Activated naive CD4-positive, alpha-beta T cell (primary cell): ENCODE data around the gene SYN1.

Experiments used
- DNase-seq, 4 experiments: peaks; one replicate each; lab custom pipeline; 2025; lab: John Stamatoyannopoulos, UW

SYN1 gene

DNA sequence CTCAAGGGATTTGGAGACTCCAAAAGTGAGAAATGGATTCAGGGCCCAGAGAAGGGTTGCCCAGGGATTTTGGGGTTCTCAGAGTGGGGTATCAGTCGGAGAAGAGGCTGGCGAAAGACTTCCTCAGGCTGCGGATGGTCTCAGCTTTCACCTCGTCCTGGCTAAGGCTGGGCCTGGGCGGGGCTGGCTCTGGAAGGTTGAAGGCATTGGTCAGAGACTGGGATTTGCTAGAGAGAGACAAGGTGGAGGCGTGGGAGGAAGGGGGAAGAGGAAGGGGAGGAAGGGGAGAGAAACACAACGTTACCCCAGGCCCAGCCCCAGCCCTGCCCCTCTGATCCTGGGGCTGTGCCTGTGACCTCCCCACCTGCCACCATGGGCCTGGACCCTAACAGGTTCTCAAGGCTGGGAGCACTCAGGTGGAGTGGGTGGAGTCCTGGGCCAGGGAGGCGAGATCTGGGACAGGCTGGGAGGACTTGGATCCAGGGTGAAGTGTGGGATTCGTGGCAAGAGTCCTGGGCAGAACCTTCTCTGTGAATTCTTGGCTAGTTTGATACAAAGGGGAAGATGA, 46.8 kb downstream of the SYN1 start:
- DNase-seq: no peak

- DNase-seq: no peak
Observed at GRCh38 chrX:47571896-47572295, 47.8 kb downstream of the SYN1 start.

GRCh38 chrX:47571215-47571614, 48.4 kb downstream of the SYN1 start:
- DNase-seq: no peak

- DNase-seq: no peak
Observed at GRCh38 chrX:47570794-47571193, 48.9 kb downstream of the SYN1 start.

GRCh38 chrX:47568656-47569295, 50.9 kb downstream of the SYN1 start:
- no peak for DNase-seq

- no peak for DNase-seq
Observed at GRCh38 chrX:47566841-47567240, 52.8 kb downstream of the SYN1 start.

DNA sequence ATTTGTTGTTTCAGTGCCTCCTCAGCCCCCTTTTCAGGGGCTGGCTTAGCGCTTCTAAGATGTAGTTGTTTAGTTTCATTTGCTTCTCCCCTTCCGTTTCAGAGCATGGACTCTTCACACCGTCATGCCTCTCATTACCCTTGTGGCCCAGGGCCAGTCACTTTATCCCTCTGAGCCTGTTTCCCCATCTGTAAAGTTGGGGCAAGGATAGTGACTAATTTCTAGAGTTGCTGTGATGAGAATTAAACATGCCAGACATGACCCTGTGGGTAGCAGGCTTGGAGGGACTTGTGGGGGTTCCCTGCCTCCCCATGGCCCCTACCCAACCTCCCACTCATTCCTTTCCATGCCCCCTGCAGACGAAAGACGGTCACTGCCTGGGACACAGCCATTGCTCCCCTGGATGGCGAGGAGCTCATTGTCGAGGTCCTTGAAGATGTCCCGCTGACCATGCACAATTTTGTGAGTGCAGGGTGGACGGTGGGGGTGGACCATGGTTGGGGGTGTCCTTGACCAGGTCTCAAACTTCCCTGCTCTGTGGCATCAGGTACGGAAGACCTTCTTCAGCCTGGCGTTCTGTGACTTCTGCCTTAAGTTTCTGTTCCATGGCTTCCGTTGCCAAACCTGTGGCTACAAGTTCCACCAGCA, 55.1 kb downstream of the SYN1 start:
- DNase-seq: no peak

GRCh38 chrX:47563801-47564315, 55.8 kb downstream of the SYN1 start:
- DNase-seq: no peak

GRCh38 chrX:47562615-47563243, 56.9 kb downstream of the SYN1 start:
- no peak for DNase-seq

GRCh38 chrX:47561659-47562151, 58.0 kb downstream of the SYN1 start:
- DNase-seq: no peak

DNA sequence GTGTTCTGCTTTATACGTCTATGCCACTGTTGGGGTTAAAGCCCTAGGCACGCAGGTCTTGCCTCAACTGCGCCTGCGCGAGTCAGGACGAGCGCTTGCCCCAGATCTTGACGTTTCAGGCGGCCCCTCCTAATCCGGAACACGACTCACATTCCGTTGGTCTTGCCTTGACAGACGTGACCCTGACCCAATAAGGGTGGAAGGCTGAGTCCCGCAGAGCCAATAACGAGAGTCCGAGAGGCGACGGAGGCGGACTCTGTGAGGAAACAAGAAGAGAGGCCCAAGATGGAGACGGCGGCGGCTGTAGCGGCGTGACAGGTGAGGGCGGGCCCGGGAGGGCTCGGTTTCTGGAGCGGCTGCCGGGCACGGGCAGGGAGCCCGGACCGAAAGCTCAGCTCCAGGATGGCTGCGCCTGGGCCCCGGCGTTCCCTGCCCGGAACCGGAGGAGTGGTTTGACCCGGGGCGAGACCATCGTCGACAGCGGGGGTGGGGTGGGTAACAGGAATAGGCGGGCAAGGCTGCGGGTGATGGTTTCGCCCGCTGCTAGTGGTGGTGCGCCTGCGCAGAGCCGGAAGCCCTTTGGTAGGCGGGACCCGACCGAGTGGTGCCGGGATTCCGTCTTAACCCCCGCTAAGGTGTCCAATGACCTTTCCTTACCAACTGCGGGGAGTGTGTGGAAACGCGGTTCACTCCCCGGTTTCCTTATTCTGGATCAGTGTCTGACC, 58.6 kb downstream of the SYN1 start, which contains the start of gene ARAF:
Gene ARAF (plus strand): TSS at position 272 of the 725 bp plus-strand sequence. CDS start 1,763 bp downstream, outside the sequence.
- peak; percentile 67 to 87 (median 78) for DNase-seq

DNA sequence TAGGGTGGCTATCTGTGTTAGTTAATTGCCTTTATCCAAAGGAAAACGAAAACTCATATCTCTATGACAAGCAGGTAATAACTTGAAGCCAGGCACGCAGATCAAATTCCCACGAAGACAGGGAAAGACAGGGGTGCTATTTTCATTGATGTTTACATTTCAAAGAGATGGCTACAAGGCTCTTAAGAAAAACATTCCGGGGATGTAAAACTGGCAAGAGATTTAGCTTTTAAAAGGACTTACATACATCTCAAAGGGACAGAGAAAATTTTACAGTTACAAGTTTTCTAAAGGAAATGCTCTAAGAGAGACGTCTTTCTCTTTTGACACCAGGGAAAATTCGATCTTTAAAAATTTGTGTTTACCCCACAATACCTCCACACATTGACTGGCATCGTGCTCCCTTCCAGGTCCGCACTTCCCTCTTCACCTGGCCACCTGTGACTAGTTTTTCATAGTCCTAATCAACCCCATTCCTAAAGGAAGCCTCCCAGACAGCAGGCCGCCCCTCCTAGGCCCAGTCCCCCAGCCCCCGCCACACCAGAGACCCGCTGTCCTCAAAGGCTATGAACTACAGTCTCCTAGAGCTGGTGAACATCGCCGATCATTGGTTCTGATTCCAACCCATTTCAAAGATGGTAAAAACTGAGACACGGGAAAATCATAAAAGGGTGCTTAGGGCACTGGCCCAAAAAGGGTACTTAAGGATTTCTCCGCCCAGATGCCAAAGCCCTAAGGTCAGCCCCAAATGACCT, 59.3 kb downstream of the SYN1 start:
- no peak for DNase-seq

GRCh38 chrX:47558436-47558835, 61.2 kb downstream of the SYN1 start:
- DNase-seq: no peak

GRCh38 chrX:47556045-47556623, 63.5 kb downstream of the SYN1 start:
- DNase-seq: peak; percentile 21 to 73 (median 54)

DNA sequence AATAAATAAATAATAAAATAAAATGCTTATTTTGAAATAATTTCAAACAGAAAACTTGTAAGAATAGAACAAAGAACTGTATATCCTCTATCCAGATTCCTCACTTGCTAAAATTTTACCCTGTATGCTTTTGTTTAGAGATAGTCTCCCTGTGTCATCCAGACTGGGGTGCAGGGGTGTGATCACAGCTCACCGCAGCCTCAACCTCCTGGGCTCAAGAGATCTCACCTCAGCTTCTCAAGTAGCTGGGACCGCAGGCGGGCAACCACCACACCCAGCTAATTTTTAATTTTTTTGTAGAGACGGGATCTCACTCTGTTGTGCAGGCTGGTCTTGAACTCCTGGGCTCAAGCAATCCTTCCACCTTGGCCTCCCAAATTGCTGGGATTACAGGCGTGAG, 76.2 kb downstream of the SYN1 start:
- DNase-seq: no peak

DNA sequence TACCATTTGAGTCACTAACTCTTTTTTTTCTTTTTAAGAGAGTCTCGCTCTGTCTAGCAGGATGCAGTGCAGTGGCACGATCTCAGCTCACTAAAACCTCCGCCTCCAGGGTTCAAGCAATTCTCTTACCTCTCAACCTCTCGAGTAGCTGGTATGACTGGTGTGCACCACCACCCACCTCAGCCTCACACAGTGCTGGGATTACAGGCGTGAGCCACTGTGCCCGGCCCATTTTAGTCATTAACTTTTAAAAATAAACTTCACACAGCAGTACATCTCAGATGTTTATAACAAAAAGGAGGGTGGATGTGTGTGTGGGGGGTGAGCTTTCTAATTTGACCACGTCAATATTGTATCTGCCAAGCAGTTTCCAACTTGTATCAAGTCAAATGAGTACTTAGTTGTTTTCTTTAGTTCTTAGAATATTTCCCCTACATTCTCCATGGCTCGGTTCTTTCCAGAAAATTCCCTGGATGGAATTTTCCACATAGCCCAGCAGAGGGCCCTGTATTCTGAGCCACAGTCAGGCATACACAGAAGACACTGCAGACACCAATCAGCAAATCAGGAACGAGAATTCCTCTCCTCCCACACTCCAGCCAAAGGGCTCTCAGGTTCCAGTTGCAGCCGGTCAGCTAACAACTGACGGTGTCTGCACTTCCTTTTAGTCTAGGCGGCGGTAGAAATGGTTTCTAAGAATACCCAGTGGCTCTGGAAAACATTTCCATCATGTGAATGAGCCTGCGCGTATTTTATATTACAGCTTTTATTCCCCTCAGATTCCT, 78.7 kb downstream of the SYN1 start:
- no peak for DNase-seq

- DNase-seq: no peak
Observed at GRCh38 chrX:47539860-47540259, 79.8 kb downstream of the SYN1 start.

DNA sequence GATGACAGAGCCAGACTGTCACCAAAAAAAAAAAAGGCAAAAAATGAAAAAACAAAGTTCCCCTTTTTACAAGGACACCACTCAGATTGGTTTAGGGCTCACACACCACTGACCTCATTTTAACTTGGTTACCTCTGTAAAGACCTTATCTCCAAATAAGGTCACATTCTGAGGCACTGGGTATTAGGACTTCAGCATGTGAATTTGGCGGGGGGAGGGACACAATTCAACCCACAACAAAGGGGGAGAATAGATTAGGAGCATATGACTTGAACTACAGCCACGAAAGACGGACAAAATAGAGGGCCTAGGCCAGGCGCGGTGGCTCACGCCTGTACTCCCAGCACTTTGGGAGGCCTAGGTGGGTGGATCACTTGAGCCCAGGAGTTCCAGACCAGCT, 89.6 kb downstream of the SYN1 start:
- no peak for DNase-seq

DNA sequence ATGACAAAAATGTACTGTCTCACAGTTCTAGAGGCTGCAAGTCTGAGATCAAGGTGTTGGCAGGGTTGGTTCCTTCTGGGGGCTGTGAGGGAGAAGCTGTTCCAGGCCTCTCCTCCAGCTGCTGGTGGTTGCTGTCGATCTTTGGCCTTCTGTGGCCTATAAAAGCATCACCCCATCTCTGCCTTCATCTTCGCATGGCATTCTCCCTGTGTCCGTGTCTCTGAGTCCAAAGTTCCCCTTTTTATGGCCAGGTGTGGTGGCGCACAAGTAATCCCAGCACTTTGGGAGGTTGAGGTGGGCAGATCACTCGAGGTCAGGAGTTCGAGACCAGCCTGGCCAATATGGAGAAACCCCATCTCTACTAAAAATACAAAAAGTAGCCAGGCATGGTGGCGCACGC, 90.1 kb downstream of the SYN1 start:
- no peak for DNase-seq

- no peak for DNase-seq
Observed at GRCh38 chrX:47523713-47524166, 95.9 kb downstream of the SYN1 start.
